ENCODE measurements around the gene SLC6A19. TPM values are rescaled to one million over a fixed set of nuclear protein-coding genes. Genes with fewer than 3 reads are reported as not detected.

The SLC6A19 gene
- total and polyA plus RNA-seq, 2 donors (not counting 1 experiment from before 2014, with no cell fraction given) = not detected

GRCh38 chr5:1220351-1220750, 19.0 kb downstream of the SLC6A19 start:
- H4K20me1 ChIP-seq (ENCODE audit: control insufficient read depth, insufficient read depth, low read length, poor library complexity, severe bottlenecking) = no peaks in the 10 kb centered on the region
- intact Hi-C loops (cut with micrococcal nuclease) = no loop called here
- no peaks in the 10 kb centered on the region for H3K27me3 ChIP-seq (replicated peaks in 1 of 4; ENCODE audit: control extremely low read depth in 1 of 4, control insufficient read depth in 3 of 4, insufficient read depth in 4 of 4, low read length in 3 of 4)
- POLR2A ChIA-PET = interaction anchor here (0.7 kb wide), 1 partner anchor 184 kb away, joined by 4 read pairs; no protein-coding TSS in a partner anchor
- no peak overlapping the region for H3K27ac ChIP-seq (ENCODE audit: low read length in 2 of 2)
- H3K36me3 ChIP-seq (replicated peaks in 1 of 2; ENCODE audit: control extremely low read depth in 1 of 2, control insufficient read depth in 1 of 2, extremely low read depth in 1 of 2, insufficient read depth in 2 of 2, low read length in 1 of 2) = no peaks in the 10 kb centered on the region
- ATAC-seq (ENCODE audit: low read depth) = no peak
- H2AFZ ChIP-seq (ENCODE audit: insufficient read depth, low read depth, low read length, poor library complexity, severe bottlenecking) = no peak overlapping the region
- no peaks in the 10 kb centered on the region for H3K4me1 Mint-ChIP-seq
- no peak overlapping the region for H3K27ac Mint-ChIP-seq
- H3K9me3 ChIP-seq (ENCODE audit: control extremely low read depth in 1 of 3, control insufficient read depth in 2 of 3, insufficient read depth in 1 of 3, low read length in 2 of 3) = peaks cover 0 to 12% (median 0%) of the 10 kb centered on the region in 3 donors
- TF ChIP-seq, protein P1, sequence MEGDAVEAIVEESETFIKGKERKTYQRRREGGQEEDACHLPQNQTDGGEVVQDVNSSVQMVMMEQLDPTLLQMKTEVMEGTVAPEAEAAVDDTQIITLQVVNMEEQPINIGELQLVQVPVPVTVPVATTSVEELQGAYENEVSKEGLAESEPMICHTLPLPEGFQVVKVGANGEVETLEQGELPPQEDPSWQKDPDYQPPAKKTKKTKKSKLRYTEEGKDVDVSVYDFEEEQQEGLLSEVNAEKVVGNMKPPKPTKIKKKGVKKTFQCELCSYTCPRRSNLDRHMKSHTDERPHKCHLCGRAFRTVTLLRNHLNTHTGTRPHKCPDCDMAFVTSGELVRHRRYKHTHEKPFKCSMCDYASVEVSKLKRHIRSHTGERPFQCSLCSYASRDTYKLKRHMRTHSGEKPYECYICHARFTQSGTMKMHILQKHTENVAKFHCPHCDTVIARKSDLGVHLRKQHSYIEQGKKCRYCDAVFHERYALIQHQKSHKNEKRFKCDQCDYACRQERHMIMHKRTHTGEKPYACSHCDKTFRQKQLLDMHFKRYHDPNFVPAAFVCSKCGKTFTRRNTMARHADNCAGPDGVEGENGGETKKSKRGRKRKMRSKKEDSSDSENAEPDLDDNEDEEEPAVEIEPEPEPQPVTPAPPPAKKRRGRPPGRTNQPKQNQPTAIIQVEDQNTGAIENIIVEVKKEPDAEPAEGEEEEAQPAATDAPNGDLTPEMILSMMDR (IDR thresholded peaks at IDR 0.05) = no peak
- TF ChIP-seq EZH2 (IDR thresholded peaks at IDR 0.05; ENCODE audit: borderline replicate concordance, insufficient read depth, low read depth, low read length, poor library complexity, severe bottlenecking) = no peak
- WGBS (ENCODE audit: insufficient coverage) = 93% methylated on average over 9 of the region's 9 CpGs
- no peaks in the 10 kb centered on the region for H3K79me2 ChIP-seq (ENCODE audit: control insufficient read depth, insufficient read depth, low read length)
- no peak overlapping the region for H3K4me3 Mint-ChIP-seq
- no peaks in the 10 kb centered on the region for H3K9me3 Mint-ChIP-seq (ENCODE audit: insufficient read depth)
- no peaks in the 10 kb centered on the region for H3K4me1 ChIP-seq (ENCODE audit: control insufficient read depth in 2 of 2, insufficient read depth in 2 of 2, low read length in 2 of 2)
- CTCF ChIA-PET = no interaction called here
- no peak for DNase-seq
- no peak overlapping the region for H3K9ac ChIP-seq (ENCODE audit: low read length)
- H3K4me3 ChIP-seq (ENCODE audit: control extremely low read depth in 1 of 5, extremely low read depth in 1 of 5, insufficient read depth in 1 of 5, low read depth in 2 of 5, low read length in 4 of 5) = no peak overlapping the region
- H3K27me3 Mint-ChIP-seq = peaks cover 8% of the 10 kb centered on the region
- no peak overlapping the region for H3K4me2 ChIP-seq (replicated peaks; ENCODE audit: low read depth, low read length, poor library complexity, severe bottlenecking)

GRCh38 chr5:1220831-1221230, 19.4 kb downstream of the SLC6A19 start:
- Mint-ChIP-seq H3K27ac (no peak overlapping the region), H3K4me3 (no peak overlapping the region), H3K9me3 (ENCODE audit: insufficient read depth) (no peaks in the 10 kb centered on the region), H3K27me3 (peaks cover 5% of the 10 kb centered on the region), H3K4me1 (no peaks in the 10 kb centered on the region)
- no peak overlapping the region for H3K9ac ChIP-seq (ENCODE audit: low read length)
- no peak overlapping the region for H3K4me3 ChIP-seq (ENCODE audit: control extremely low read depth in 1 of 5, extremely low read depth in 1 of 5, insufficient read depth in 1 of 5, low read depth in 2 of 5, low read length in 4 of 5)
- peaks cover 0 to 7% (median 0%) of the 10 kb centered on the region in 3 donors for H3K9me3 ChIP-seq (ENCODE audit: control extremely low read depth in 1 of 3, control insufficient read depth in 2 of 3, insufficient read depth in 1 of 3, low read length in 2 of 3)
- no peaks in the 10 kb centered on the region for H3K36me3 ChIP-seq (replicated peaks in 1 of 2; ENCODE audit: control extremely low read depth in 1 of 2, control insufficient read depth in 1 of 2, extremely low read depth in 1 of 2, insufficient read depth in 2 of 2, low read length in 1 of 2)
- H3K4me2 ChIP-seq (replicated peaks; ENCODE audit: low read depth, low read length, poor library complexity, severe bottlenecking) = no peak overlapping the region
- no peaks in the 10 kb centered on the region for H3K27me3 ChIP-seq (replicated peaks in 1 of 4; ENCODE audit: control extremely low read depth in 1 of 4, control insufficient read depth in 3 of 4, insufficient read depth in 4 of 4, low read length in 3 of 4)
- 90% methylated on average over 14 of the region's 19 CpGs for WGBS (ENCODE audit: insufficient coverage)
- H3K27ac ChIP-seq (ENCODE audit: low read length in 2 of 2) = no peak overlapping the region
- no peaks in the 10 kb centered on the region for H3K4me1 ChIP-seq (ENCODE audit: control insufficient read depth in 2 of 2, insufficient read depth in 2 of 2, low read length in 2 of 2)
- TF ChIP-seq EZH2 (IDR thresholded peaks at IDR 0.05; ENCODE audit: borderline replicate concordance, insufficient read depth, low read depth, low read length, poor library complexity, severe bottlenecking) = no peak
- TF ChIP-seq, protein P1 (IDR thresholded peaks at IDR 0.05) = no peak
- DNase-seq (no peak), ATAC-seq (ENCODE audit: low read depth) (no peak)
- H4K20me1 ChIP-seq (ENCODE audit: control insufficient read depth, insufficient read depth, low read length, poor library complexity, severe bottlenecking) = no peaks in the 10 kb centered on the region
- ChIA-PET POLR2A (no interaction called here), CTCF (no interaction called here)
- intact Hi-C loops (cut with micrococcal nuclease) = no loop called here
- no peak overlapping the region for H2AFZ ChIP-seq (ENCODE audit: insufficient read depth, low read depth, low read length, poor library complexity, severe bottlenecking)
- H3K79me2 ChIP-seq (ENCODE audit: control insufficient read depth, insufficient read depth, low read length) = no peaks in the 10 kb centered on the region

Measured in B cell (primary cell).